ENCODE results near the gene ACTR1B.
"Not testable (repeated sequence)": the region's sequence is repeated elsewhere in the genome, so short reads cannot be mapped to it uniquely, and the experiment has no call there.

The ACTR1B gene

DNA sequence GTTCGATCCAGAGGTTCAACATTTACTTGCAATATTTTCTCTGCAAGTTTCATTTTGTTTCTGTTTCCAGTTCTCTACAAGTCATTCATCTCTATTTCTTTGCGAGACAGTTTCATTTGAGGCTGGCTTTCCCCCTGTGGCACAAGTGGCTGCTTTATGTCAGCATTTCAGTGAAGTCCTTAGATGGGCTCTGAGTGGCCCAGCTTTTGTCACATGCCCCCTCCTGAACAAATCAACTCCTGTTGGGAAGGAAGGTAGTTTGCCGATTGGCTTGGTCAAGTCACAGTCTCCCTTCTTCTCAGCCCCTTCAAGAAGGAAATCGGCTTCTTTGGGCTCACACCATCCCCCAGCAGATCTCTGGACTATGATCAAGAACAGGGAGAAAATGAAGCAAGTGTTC lies 55.1 kb downstream of the ACTR1B start:
- not testable (repeated sequence) for DNase-seq

Data from stimulated activated CD4-positive, alpha-beta T cell treated with anti-CD3 and anti-CD28 coated beads, Interleukin-1b, Interleukin-23, amount 100 ng/mL, for 48 hours (primary cell).